NCI-H146 treated with DMSO at 0.1 percent for 48 hours (cell line): ENCODE measurements around the gene FAM111A.

Experiments
- DNase-seq: peaks from one replicate; lab custom pipeline; 2025; ENCODE audit not compliant: unreplicated experiment; lab: John Stamatoyannopoulos, UW

The FAM111A gene

DNA sequence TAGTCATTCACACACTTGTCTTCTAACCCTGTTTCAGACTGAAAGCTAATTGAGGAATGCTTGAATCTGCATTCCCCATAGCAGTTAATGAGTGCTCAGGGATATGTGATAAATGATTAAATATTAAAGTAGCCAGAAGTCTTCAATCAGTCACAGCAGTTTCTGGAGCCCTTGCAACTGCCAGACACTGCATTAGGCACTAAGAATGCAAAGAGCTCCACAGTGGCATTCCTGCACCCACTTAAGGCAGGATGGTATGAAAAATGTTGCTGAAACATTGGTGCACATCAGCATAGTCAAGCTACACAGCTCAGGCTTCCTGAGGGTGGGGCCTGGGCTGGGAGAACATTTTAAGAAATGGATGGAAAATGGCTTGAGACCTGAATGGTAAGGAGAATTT is 35.7 kb downstream of the FAM111A start:
- no peak for DNase-seq

DNA sequence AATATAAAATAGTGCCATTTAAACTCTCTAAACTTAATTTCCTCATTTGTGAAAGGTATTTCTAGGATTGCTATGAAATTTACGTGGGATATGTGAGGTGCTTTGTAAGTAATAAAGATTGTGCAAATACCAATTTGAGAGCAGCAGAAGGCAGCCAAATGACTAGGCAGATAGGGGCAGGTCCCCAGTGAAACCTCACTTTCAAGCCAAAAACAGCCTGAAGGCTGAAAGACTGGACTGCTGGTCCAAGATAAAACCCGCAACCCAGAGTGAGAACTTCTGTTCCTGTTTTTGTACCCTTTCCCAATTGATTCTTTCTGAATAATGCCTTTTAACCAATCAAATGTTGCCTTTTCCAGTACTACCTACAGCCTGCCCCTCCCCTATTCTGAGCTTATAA is 36.5 kb downstream of the FAM111A start:
- no peak for DNase-seq

DNA sequence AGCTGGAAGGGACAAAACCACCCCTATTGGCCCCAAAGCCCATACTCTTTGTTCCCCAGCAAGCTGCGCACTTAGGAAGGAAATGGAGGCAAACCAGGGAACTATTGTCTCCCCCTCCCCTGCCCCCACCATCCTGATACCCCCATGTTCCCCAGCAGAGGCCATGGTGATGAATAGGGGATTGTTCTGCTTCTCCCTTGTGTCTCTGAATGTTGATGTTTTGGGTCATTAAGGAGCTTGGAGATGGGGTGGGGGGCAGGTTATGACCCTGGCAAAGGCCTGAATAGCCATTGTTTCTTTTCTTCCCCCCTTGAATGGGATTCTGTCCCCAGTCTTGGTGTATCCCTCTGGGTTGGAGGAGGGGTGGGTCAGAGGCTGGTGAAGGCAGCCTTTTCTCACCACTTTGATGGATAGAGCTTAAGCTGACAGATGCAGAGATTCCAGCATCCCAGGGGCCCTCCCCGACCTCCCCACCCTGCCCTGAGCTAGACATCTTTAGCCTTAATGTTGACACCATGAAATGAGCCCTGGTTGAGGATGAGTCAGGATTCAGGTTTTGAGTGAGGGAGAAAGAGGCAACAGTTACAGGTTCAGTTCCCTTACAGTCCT is 37.6 kb downstream of the FAM111A start:
- no peak for DNase-seq

DNA sequence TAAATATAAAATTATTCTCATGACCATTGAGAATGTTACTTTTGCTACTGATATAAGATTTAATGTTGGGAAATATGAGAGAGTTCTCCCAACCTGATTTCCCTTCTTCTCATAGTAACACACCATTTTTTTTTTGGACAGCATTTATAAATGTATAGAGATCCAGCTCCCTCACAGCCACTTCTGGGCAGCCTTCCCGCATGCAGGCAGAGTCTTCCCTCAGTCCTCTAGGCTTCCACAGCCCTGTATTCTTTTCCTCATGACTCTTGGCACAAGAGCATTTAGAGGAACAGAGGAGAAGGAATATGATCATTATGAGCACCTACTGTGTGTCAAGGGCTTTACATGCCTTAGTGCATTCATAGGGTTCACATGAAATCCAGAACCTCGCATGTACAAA is 38.3 kb downstream of the FAM111A start:
- no peak for DNase-seq

DNA sequence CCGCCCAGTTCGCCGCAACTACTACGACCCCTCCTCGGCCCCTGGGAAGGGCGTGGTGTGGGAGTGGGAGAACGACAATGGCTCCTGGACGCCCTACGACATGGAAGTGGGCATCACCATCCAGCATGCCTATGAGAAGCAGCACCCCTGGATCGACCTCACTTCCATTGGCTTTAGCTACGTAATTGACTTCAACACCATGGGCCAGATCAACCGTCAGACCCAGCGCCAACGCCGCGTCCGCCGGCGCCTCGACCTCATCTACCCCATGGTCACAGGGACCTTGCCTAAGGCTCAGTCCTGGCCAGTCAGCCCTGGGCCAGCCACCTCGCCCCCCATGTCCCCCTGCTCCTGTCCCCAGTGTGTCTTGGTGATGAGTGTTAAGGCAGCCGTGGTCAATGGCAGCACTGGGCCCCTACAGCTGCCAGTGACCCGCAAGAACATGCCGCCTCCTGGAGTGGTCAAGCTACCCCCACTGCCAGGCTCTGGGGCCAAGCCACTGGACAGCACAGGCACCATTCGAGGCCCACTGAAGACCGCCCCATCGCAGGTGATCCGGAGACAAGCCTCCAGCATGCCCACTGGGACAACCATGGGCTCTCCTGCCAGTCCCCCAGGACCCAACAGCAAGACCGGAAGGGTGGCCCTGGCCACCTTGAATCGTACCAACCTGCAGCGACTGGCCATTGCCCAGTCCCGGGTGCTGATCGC is 39.2 kb downstream of the FAM111A start:
- DNase-seq: no peak

DNA sequence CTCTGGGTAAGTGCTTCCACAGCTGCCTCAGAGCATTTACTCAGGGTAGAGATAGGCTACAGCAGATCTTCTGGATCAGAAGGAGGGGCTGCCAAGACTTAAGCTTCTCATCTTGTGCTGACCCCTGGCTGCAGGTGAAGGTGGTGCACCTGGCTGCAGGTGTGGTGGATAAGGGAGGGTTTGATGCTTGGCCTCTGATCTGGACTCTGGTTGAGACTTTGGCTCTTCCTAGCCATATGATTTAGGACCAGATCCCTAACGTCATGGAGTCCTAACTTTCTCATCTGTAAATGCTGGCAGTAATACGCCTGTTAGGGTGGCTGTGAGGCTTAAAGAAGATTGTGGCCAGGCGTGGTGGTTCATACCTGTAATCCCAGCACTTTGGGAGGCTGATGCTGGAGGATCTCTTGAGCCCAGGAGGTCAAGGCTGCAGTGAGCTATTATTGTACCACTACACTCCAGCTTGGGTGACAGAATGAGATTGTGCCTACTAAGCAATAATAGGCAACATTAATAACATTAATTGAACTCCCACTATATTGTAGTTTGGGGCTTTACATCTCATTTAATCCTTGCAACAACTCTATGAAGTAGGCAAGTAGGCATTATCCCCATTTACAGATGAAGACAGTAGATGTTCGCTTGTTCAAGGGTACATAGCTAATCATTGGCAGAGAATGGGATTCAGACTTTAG is 39.9 kb downstream of the FAM111A start:
- no peak for DNase-seq

DNA sequence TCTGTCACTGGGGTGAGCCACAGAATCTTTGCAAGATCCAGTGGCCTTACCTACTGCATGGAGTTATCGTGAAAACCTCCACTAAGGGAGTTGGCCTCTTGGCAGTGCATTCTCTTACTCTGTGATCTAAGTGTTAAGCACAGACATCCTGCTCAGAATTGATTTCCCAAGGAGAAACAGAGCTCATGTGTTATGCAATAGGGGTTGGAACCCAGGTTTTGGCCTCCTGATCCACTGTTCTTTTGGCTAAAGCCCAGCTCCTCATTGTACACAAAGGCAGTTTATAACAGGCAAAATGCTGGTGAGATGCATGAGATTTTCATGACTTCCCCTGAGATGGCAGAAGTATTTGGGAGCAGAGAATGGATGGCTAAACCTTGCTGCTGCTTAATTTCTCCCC is 41.1 kb downstream of the FAM111A start:
- DNase-seq: no peak

DNA sequence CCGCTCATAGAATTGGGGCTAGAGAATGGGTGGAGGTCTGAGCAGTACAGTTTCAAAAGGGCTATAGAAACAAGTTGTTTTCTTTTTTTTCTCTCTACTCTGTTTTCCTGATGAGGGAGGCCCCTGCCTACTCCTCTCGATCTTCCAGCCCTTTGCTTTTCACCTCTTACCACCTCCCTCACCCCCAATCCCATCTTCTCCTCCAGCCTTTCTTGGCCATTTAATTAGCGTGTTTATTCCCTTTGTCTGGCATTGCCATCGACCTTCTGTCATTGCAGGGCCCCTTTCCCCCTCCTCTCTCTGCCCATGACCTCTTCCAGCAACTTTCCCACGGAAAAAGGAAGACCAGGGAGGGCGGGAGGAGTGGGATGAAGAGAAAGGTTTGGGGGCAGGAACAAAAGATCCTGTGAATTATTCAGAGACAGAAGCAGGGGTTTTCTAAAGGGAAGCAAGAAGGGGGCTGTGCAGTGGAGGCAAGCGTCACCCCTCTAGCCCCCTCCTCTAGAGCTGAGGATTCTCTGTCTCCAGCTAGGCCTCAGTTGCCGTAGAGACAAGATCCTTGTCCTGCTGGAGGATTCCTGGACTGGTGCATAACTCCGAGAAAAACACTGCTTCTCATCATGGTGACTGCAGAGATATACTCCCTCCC is 42.2 kb downstream of the FAM111A start:
- no peak for DNase-seq

DNA sequence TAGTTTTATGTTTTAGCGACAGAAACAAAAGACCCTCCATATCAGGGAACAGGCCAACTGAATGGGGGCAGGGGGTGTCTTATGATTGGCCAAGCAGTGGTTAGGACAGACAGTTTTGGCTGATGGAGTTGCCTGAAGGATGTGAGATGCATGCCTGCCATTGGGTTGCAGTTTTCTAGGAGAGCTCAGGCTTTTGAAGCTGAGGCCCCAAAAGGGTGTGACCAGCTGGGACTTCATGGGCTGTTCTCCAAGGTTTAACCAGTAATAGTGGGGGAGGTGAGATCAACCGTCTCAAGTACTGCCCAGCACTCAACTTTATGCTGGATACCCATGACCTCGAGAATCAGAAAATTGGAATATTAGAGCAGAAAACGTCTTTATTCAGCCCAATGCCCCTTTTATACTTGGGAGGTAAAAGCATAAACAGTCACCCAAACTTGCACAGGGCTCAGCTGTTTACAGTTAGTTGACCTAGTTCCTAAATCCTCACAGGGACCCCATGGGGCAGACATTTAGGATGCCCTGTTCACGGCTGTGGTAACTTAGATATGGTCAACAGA is 42.8 kb downstream of the FAM111A start:
- DNase-seq: no peak

DNA sequence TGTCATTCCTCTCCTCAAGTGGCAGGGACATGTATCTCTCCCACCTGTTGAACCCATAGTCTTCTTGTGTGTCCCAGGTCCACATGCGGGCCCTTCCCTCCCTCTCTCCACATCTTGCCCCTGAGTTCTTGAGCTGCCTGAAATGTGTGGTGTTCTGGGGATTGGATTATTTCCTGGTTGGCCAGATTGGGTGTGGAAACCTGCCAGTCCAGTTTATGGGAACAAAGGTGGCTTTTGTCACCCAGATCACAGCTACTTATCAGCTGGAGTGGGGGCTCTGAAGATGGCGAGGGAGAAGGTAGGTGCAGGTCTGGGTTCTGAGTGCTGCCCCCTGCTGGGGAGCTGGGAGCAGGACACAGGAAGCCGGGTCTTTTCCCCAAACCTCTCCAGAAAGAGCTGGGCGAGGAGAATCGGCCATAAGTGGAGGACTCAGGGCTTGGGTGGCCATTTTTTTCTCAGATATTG is 43.5 kb downstream of the FAM111A start:
- DNase-seq: no peak

DNA sequence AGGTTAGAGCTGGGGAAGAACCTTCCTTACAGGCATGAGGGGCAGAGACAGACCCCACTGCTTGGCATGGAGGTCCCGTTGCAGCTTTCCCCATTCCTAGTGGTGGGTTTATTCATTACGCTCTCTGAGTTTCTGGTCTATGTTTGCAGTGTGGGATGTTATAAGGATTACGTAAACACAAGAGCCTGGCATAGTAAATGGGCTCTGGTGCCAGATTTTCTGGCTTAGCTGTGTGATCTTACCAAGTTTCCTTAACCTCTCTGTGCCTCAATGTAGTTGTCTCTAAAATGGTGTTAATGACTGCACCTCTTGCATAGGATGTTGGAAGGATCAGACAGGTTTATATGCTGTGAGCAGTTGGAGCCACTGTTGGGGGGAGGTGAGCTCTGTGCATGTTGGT is 44.4 kb downstream of the FAM111A start:
- DNase-seq: no peak

DNA sequence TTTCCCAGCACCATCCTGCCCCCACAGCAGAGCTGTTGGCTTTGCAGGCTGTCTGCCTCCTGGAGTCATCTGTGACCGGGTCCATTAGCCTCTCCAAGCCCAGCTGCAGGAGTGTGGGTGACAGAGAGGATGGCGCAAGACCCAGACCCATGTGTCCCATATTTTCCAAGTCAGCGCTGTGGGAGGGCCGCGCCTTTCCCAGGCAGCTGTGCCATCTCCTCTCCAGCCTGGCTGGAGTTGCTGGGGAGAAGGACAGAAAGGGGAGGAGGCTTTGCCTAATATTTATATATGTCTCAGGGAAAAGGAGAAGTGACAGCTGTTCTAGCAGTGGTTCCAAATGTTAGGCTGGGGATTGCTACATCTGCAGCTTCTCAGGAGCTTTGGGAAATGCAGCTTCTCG is 44.9 kb downstream of the FAM111A start:
- no peak for DNase-seq

DNA sequence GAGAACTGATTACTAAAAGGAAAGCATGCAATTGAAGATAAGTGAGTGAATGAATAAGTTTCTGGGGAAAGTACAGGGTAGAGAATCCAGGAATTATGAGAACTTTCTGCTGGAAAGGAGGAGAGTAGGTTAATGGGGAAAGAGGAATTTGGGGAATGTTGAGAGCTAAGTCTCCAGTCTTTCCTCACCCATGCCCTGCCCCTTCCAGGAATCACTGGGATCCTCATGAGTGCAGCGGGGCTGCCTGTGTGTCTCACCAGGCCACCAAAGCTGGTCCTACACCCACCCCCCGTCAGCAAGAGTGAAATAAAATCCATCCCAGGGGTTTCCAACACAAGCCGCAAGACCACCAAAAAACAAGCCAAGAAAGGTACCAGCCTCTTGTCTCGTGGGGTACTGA is 46.3 kb downstream of the FAM111A start:
- DNase-seq: no peak

DNA sequence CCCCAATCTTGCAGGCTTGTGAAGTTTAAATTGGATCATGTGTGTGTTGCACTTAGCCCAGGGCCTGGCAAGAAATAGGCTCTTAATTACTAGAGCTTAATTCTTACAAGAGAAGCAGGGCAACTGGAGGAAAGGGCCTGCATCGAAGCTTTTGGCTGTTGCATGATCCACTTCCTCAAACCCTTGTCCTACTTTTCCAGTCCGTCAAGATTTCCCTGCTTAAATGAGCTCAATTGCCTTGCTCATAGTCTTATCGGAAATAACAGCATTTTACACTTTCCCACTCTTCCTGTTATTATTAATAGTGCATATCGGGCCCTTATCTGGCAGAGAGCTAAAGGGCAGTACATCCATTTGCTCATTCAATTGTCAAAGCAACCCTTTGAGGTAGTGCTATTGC is 47.3 kb downstream of the FAM111A start:
- DNase-seq: no peak

DNA sequence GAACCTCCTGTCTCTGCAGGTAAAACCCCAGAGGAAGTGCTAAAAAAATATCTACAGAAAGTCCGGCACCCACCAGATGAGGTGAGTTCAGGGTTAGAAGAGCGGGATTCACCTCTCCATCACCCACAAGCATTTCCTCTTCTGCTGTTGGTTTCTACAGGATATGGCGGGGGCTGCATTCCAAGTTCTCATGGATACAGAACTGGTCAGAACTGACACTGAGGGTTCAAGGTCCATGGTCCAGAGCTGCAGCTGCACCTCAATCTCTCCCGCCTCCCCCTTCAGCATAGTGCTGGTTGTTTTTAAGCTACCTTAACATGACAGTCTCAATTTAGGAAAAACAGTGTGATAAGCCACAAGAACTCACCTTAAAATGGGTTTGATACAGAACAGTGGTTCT is 48.4 kb downstream of the FAM111A start:
- no peak for DNase-seq

DNA sequence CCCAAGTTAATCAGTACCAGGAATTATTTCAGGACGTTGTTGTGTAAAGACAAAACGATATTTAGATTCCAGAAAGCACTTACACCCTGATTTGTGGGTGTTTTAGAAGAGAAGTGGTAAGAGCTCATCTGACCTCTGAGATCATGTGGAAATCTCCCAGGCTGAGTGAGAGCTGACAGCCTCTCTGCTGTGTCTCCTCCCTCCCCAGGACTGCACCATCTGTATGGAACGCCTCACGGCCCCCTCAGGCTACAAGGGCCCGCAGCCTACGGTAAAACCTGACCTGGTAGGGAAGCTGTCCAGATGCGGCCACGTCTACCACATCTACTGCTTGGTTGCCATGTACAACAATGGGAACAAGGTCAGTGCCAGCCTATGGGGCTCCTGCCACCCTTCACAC is 49.2 kb downstream of the FAM111A start:
- DNase-seq: no peak

DNA sequence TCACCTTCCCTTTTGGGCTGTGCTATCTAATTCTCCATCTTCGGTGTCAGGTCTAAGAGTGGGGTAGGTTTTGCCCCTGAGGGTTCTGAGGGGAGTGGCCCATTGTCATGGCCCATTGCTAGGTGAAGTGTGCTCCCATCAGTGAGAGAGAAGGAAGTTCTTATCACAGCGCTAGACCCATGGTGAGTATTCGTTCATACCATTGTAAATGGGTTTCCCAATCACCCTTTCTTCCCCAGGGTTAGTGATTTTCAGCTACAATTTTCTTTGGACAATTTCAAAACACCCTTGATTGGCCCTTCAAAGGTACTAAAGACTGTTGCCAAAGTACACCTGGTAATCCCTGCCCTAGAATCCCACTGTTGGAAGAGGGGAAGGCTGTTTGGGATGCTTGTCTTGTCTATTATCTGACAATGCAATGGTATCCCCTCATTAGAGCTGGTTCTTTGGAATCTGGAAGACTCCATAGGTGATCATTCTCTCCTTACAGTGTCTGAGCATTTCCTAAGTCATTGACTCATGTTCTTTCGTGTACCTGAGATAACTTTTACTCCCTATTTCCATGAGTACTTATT is 49.9 kb downstream of the FAM111A start:
- DNase-seq: no peak

DNA sequence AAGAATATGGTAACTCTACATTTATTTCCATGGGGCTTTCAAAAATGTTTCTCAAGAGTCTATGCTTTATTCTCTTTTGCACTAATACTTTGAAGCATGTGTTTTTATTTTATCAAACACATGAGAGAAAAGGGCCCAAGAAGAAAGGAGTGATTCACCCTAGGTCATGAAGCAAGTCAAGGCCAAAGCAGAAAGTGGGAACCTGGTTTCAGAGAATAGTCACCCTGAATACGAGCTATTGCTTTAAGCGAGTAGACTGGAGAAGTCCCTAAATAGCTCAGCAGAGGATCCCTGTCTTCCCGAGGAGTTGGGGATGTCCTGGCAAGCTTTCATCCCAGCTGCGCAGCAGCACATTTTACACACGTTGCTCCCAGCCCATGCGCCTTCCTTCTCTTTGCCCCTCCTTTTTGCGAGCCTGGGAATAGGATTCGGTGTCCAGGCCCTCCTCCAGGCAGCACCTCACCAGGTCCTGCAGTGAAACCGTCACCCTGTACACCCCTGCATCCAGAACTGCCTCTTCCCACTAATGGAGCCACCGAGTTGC is 51.0 kb downstream of the FAM111A start:
- DNase-seq: no peak

DNA sequence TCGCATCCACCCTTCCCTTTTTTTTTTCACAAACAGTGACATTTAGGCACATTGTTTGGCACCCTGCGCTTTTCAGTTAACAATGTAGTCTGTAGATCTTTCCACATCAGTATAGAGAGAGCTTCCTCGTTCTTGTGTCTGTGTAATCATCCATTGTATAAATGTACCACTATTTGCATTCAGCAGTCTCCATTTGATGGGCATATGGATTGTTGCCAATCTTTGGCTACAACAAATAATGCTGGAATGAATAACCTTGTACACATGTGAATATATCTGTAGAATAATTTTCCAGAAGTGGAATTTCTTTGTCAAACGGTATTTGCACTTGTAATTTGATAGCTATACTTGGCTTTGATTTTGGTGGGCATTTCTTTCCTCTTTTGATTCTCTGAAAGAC is 52.9 kb downstream of the FAM111A start:
- peak; percentile 6 for DNase-seq

DNA sequence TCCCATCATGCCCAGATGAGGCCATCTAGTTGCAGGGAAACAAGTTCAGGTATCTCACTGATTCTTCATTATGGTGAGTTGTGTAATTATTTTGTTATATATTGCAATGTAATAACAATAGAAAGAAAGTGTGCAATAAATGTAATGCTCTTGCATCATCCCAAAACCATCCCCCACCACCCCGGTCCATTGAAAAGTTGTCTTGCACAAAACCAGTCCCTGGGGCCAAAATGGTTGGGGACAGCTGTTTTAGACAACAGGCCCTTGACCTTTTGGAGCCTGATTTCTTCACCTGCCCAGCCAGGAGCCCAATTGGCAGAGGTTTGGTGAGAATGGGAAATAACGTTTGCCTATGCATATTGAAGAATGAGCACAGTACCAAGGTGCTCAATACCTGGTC is 54.1 kb downstream of the FAM111A start:
- DNase-seq: no peak

DNA sequence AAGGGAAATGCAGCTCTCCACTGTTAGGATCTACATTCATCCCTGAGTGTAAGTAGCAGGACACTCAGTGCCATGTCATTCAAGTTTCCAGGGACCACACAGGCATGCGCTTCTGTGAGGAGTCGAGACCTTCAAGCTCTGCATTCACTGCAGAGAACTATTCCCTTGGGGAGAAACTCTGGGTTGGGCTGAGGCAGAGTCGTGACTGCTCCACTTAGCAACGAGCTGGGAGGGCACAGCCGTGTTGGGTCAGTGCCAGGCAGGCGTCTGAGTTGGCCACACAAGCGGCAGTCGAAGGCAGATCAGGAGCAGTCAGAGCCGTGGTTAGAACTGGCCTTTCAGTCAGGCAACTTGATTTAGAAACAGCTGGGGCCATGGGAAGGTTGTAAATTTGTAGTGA is 55.3 kb downstream of the FAM111A start:
- no peak for DNase-seq
